B cell (primary cell): ENCODE data around the gene NOL4.

Experiments
- EZH2 ChIP-seq: IDR thresholded peaks from 2 replicates; pipeline ENCODE4 v1.6.1; 2012; ENCODE audit warnings: borderline replicate concordance, low read depth, mild to moderate bottlenecking, moderate library complexity, low read length; ENCODE audit not compliant: insufficient read depth, poor library complexity, severe bottlenecking
- TF ChIP-seq, protein P1 (sequence below): fragments of 200-600 bp; IDR thresholded peaks from one replicate; pipeline ENCODE4 v1.8.0; 2022; ENCODE audit warnings: antibody characterized with exemption, mild to moderate bottlenecking

DNA sequence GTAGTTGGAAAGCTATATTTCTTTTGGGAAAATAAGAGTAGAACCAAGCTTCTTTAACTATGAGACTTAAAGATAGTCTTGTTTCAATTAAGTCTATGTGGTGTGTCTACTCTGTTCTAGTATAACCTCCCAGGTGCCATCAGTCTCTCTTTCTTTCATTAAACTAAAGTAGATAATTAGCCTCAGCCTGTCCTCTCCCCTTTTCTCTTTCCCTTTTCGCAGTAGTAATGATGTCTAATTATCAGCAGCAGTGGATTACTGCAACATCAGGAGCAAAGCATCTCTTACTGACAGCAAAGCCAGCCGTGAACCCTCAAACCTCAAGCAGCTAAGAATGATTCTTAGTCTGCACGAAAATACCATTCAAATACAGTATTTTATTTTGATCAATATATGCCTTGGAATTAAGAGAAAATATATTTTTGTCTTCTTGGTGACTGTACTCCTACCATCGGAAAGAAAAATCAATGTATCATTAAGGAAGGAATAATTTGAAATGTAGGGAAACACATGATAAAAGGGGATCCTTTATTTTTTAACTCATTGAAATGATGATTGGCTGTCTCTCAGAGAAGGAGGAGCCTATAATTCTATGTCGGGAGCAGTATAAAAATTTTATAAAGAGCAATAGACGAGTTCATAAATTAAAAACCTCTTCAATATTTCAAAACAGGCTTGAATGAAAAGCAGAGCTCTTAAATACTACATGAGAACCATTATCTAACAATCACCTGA lies 4.5 kb downstream of the NOL4 start:
- TF ChIP-seq, protein P1, sequence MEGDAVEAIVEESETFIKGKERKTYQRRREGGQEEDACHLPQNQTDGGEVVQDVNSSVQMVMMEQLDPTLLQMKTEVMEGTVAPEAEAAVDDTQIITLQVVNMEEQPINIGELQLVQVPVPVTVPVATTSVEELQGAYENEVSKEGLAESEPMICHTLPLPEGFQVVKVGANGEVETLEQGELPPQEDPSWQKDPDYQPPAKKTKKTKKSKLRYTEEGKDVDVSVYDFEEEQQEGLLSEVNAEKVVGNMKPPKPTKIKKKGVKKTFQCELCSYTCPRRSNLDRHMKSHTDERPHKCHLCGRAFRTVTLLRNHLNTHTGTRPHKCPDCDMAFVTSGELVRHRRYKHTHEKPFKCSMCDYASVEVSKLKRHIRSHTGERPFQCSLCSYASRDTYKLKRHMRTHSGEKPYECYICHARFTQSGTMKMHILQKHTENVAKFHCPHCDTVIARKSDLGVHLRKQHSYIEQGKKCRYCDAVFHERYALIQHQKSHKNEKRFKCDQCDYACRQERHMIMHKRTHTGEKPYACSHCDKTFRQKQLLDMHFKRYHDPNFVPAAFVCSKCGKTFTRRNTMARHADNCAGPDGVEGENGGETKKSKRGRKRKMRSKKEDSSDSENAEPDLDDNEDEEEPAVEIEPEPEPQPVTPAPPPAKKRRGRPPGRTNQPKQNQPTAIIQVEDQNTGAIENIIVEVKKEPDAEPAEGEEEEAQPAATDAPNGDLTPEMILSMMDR, result no peak
- TF ChIP-seq EZH2, result no peak
